NCI-H1105 (cell line): ENCODE results near the gene GMCL2.

ENCODE experiments used
- DNase-seq: peaks from one replicate; lab custom pipeline; 2025; lab: John Stamatoyannopoulos, UW

The GMCL2 gene

GRCh38 chr5:178221853-178222252 is 34.7 kb upstream of the GMCL2 start:
- no peak for DNase-seq

GRCh38 chr5:178221282-178221681 is 34.1 kb upstream of the GMCL2 start:
- no peak for DNase-seq

GRCh38 chr5:178218827-178219226 is 31.7 kb upstream of the GMCL2 start:
- no peak for DNase-seq

GRCh38 chr5:178218237-178218776 is 31.1 kb upstream of the GMCL2 start:
- no peak for DNase-seq

- no peak for DNase-seq
Measured at GRCh38 chr5:178216779-178217178, 29.6 kb upstream of the GMCL2 start.

- no peak for DNase-seq
Measured at GRCh38 chr5:178216088-178216534, 28.9 kb upstream of the GMCL2 start.

- DNase-seq, result no peak
Measured at GRCh38 chr5:178215280-178216002, 28.3 kb upstream of the GMCL2 start.

- no peak for DNase-seq
Measured at GRCh38 chr5:178214160-178214803, 27.1 kb upstream of the GMCL2 start.

GRCh38 chr5:178213748-178214151 is 26.6 kb upstream of the GMCL2 start:
- no peak for DNase-seq

GRCh38 chr5:178213003-178213461 is 25.9 kb upstream of the GMCL2 start:
- DNase-seq, result no peak

- no peak for DNase-seq
Measured at GRCh38 chr5:178212241-178213002, 25.3 kb upstream of the GMCL2 start.

- no peak for DNase-seq
Measured at GRCh38 chr5:178211095-178212048, 24.2 kb upstream of the GMCL2 start.

- DNase-seq, result no peak
Measured at GRCh38 chr5:178210686-178211085, 23.5 kb upstream of the GMCL2 start.

- DNase-seq, result no peak
Measured at GRCh38 chr5:178210073-178210535, 22.9 kb upstream of the GMCL2 start.

- no peak for DNase-seq
Measured at GRCh38 chr5:178209334-178210072, 22.3 kb upstream of the GMCL2 start.

- no peak for DNase-seq
Measured at GRCh38 chr5:178208540-178209227, 21.5 kb upstream of the GMCL2 start.

GRCh38 chr5:178207917-178208280 is 20.7 kb upstream of the GMCL2 start:
- DNase-seq, result no peak

GRCh38 chr5:178207183-178207916 is 20.2 kb upstream of the GMCL2 start:
- DNase-seq, result no peak
